Measurements from ENCODE around the gene DGAT2.

DGAT2 gene

GRCh38 chr11:75768112-75768908 is at the start of gene DGAT2:
Gene DGAT2, plus strand, starts transcription at chr11:75768778. Its CDS starts 214 bp downstream, at chr11:75768992.
- TF ChIP-seq, protein P1, sequence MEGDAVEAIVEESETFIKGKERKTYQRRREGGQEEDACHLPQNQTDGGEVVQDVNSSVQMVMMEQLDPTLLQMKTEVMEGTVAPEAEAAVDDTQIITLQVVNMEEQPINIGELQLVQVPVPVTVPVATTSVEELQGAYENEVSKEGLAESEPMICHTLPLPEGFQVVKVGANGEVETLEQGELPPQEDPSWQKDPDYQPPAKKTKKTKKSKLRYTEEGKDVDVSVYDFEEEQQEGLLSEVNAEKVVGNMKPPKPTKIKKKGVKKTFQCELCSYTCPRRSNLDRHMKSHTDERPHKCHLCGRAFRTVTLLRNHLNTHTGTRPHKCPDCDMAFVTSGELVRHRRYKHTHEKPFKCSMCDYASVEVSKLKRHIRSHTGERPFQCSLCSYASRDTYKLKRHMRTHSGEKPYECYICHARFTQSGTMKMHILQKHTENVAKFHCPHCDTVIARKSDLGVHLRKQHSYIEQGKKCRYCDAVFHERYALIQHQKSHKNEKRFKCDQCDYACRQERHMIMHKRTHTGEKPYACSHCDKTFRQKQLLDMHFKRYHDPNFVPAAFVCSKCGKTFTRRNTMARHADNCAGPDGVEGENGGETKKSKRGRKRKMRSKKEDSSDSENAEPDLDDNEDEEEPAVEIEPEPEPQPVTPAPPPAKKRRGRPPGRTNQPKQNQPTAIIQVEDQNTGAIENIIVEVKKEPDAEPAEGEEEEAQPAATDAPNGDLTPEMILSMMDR (IDR thresholded peaks at IDR 0.05; ENCODE audit: low read length, missing control alignments) = no peak
- peak; percentile 60 for DNase-seq (ENCODE audit: low read depth)

GRCh38 chr11:75719340-75720239 is 49.0 kb upstream of the DGAT2 start:
- DNase-seq (ENCODE audit: low read depth) = no peak
- TF ChIP-seq, protein P1 (IDR thresholded peaks at IDR 0.05; ENCODE audit: low read length, missing control alignments) = no peak
- H3K4me3 ChIP-seq (replicated peaks; ENCODE audit: low read depth, low read length) = no peak overlapping the region

More at GRCh38 chr11:75768112-75768908, at the start of gene DGAT2:
- peak within 1 kb of the TSS; percentile 43 for H3K4me3 ChIP-seq (replicated peaks; ENCODE audit: low read depth, low read length)

GRCh38 chr11:75720639-75721038 is 47.9 kb upstream of the DGAT2 start:
- no peak overlapping the region for H3K4me3 ChIP-seq (replicated peaks; ENCODE audit: low read depth, low read length)
- no peak for DNase-seq (ENCODE audit: low read depth)
- TF ChIP-seq, protein P1 (IDR thresholded peaks at IDR 0.05; ENCODE audit: low read length, missing control alignments) = no peak

DNA sequence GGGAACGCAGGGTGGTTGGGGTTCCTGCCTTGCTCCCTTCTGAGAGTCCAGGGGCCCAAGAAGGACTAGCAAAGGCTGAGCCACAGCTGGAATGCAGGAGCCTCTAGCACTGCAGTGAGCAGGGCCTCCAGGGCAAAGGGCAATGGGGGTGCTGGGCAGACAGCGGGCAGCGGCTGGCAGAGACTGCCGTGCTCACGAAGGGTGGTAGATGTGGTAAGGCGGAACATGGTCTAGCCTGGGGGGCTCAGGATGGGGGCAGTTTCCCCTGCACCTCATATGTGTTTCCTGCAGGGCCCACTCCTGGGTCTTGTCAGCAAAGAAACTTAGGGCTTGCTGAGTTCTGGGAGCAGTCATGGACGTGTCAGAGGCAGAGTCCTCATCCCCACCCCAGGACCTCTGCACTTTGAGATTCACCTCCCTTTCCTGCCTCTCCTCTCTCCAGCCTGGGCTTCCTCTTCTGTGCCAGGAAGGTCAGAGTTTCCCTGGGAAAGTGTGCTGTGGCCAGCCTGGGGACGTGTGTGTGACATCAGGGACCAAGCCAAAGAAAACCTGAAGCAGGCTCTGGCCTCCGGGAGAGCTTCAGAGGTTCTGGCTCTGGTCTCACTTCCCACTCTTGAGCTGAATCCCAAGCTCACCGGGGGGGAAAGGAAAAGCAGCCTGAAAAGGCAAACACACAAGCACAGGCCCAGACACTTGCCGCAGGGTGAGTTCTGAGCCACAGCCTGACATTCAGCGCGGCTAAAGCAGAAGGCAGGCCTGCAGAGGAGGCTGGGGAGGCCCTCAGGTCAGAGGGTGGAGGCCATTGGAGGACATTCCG is 46.5 kb upstream of the DGAT2 start:
- no peak for DNase-seq (ENCODE audit: low read depth)
- TF ChIP-seq, protein P1 (IDR thresholded peaks at IDR 0.05; ENCODE audit: low read length, missing control alignments) = no peak

GRCh38 chr11:75722669-75723042 is 45.9 kb upstream of the DGAT2 start:
- no peak for DNase-seq (ENCODE audit: low read depth)
- H3K4me3 ChIP-seq (replicated peaks; ENCODE audit: low read depth, low read length) = no peak overlapping the region
- TF ChIP-seq, protein P1 (IDR thresholded peaks at IDR 0.05; ENCODE audit: low read length, missing control alignments) = no peak

More for the DNA sequence above, 46.5 kb upstream of the DGAT2 start:
- H3K4me3 ChIP-seq (replicated peaks; ENCODE audit: low read depth, low read length) = no peak overlapping the region

DNA sequence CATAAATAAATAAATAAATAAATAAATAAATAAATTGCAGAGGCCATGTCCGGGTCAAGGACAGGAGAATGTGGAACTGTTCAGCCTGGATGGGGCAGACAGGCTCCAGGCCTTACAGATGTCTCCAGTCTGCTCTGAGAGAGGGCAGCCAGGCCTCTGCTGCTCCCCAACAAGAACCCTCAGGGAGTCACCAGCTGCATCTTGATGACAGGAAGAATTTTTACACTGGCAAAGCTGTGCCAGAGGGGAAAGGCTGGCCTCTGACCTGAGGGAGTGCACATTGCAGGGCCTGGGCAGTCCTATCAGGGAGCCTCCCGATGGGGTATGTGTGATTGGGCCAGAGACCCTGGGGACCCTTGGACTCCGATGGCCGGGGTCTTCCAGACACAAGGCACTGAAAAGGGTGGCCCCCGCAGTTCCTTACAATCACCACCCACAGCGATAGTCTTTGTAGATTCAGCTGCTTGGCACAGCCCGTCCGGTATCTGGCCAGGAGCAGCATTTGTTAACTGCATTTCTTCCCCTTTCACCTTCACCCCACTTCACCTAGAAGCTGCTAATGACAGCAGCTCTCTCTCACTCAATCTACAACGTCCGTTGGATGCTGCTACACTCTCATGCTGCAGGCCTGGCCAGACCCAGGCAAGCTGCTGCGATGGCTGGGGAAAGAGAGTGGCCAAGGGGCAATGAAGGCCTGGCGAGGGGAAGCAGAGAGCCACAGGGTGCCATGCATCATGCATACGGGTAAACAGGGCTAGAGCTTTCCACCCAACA is 42.8 kb upstream of the DGAT2 start:
- TF ChIP-seq, protein P1 (IDR thresholded peaks at IDR 0.05; ENCODE audit: low read length, missing control alignments) = no peak
- H3K4me3 ChIP-seq (replicated peaks; ENCODE audit: low read depth, low read length) = no peak overlapping the region
- no peak for DNase-seq (ENCODE audit: low read depth)
